GM12878 (cell line): ENCODE measurements around the gene LPIN2. TPM values are rescaled to one million over a fixed set of nuclear protein-coding genes. Genes with fewer than 3 reads are reported as not detected.

Experiments
- ATAC-seq: fragments of 200-7000 bp; cut with Tn5 transposase; 3 replicates; pipeline ENCODE4 v1.9.1; 2020; ENCODE audit warnings: mild to moderate bottlenecking, moderate library complexity
- BruUV-seq: library from RNA; stranded (reverse); fragments of 400-500 nt; replicated peaks from 2 replicates; lab custom pipeline; 2021; lab: Mats Ljungman, UMichigan
- CTCF ChIA-PET: fragments of 300-600 bp; sonication (Branson Sonifier 250); formaldehyde crosslinking; extraction: SDS; loops from one replicate; lab custom pipeline; 2021; ENCODE audit warnings: inconsistent platforms; lab: Yijun Ruan, JAX
- POLR2A ChIA-PET: fragments of 350-600 bp; formaldehyde crosslinking; extraction: SDS; loops from one replicate; lab custom pipeline; 2021; ENCODE audit warnings: inconsistent platforms; lab: Charles Lee
- RAD21 ChIA-PET: fragments of 300-600 bp; sonication (Branson Sonifier 250); formaldehyde crosslinking; loops from one replicate; lab custom pipeline; 2023; ENCODE audit warnings: antibody characterized with exemption; ENCODE audit not compliant: unreplicated experiment; lab: Charles Lee
- SMC1A ChIA-PET: fragments of 300-600 bp; sonication (Branson Sonifier 250); formaldehyde crosslinking; loops from one replicate; lab custom pipeline; 2023; ENCODE audit not compliant: unreplicated experiment, uncharacterized antibody; lab: Charles Lee
- DNase-seq: peaks from one replicate; pipeline ENCODE4 v3.0.0-alpha.2; 2011; ENCODE audit warnings: low read depth, low spot score
- FAIRE-seq: peaks from 3 replicates; lab custom pipeline; 2011; peaks lifted over from hg19 to GRCh38; lab: Jason Lieb, UNC
- H2AFZ ChIP-seq: 2 replicates; pipeline ENCODE4 v1.6.0; 2011; ENCODE audit warnings: low read depth, low read length, control low read depth; ENCODE audit not compliant: control insufficient read depth
- H3K27ac ChIP-seq: 2 replicates; pipeline ENCODE4 v1.5.1; 2011; ENCODE audit warnings: control low read depth; ENCODE audit not compliant: control insufficient read depth, insufficient read depth
- H3K27me3 ChIP-seq, 2 experiments: replicated peaks in 1 of 2; 2 replicates each; pipeline versions ENCODE4 v1.6.0 to v1.6.1; 2011; ENCODE audit warnings: low read length in 1 of 2; ENCODE audit not compliant: control insufficient read depth in 2 of 2, insufficient read depth in 2 of 2
- H3K36me3 ChIP-seq, 2 experiments: 2 replicates each; pipeline ENCODE4 v1.5.1; 2011; ENCODE audit warnings: low read length in 1 of 2; ENCODE audit not compliant: control insufficient read depth in 2 of 2, insufficient read depth in 2 of 2
- H3K4me1 ChIP-seq: 2 replicates; pipeline ENCODE4 v1.6.1; 2011; ENCODE audit warnings: mild to moderate bottlenecking, low read length, moderate library complexity, mixed read lengths; ENCODE audit not compliant: control insufficient read depth, insufficient read depth
- H3K4me2 ChIP-seq: 2 replicates; pipeline ENCODE4 v1.6.0; 2011; ENCODE audit warnings: control low read depth; ENCODE audit not compliant: control insufficient read depth, insufficient read depth
- H3K4me3 ChIP-seq: fragments of 200-600 bp; sonication (generic); 2 replicates; pipeline ENCODE4 v1.5.1; 2016
- H3K79me2 ChIP-seq: 2 replicates; pipeline ENCODE4 v1.6.0; 2011; ENCODE audit warnings: low read length; ENCODE audit not compliant: control insufficient read depth, insufficient read depth
- H3K9ac ChIP-seq: 2 replicates; pipeline ENCODE4 v1.8.0; 2011; ENCODE audit warnings: low read length, control low read depth, mixed read lengths; ENCODE audit not compliant: control insufficient read depth, insufficient read depth
- H3K9me3 ChIP-seq: replicated peaks from 3 replicates; pipeline ENCODE4 v1.5.1; 2011; ENCODE audit warnings: mild to moderate bottlenecking, low read length; ENCODE audit not compliant: control insufficient read depth, insufficient read depth
- H4K20me1 ChIP-seq: 2 replicates; pipeline ENCODE4 v1.6.0; 2011; ENCODE audit not compliant: control insufficient read depth, insufficient read depth
- IKZF1 ChIP-seq: fragments of 450-650 bp; conservative IDR thresholded peaks from 2 replicates; pipeline ENCODE4 v1.6.1; 2017; ENCODE audit warnings: antibody characterized with exemption, mild to moderate bottlenecking
- IKZF2 ChIP-seq, 2 experiments: fragments of 450-650 bp; IDR thresholded peaks; 2 replicates each; pipeline ENCODE4 v1.6.1; 2017; ENCODE audit warnings: mild to moderate bottlenecking in 2 of 2, moderate library complexity in 2 of 2
- NR2F1 ChIP-seq: fragments of 450-650 bp; conservative IDR thresholded peaks from 2 replicates; pipeline ENCODE4 v1.6.1; 2017; ENCODE audit warnings: mild to moderate bottlenecking
- RUNX3 ChIP-seq: IDR thresholded peaks from 2 replicates; pipeline ENCODE4 v1.6.1; 2012; ENCODE audit warnings: low read length, inconsistent platforms
- SRF ChIP-seq, 2 experiments: IDR thresholded peaks; 2 replicates each; pipeline ENCODE4 v1.6.1; 2011; ENCODE audit warnings: low read depth in 2 of 2, low read length in 2 of 2, mild to moderate bottlenecking in 1 of 2, moderate library complexity in 1 of 2
- TCF7 ChIP-seq: IDR thresholded peaks from 2 replicates; pipeline ENCODE4 v1.6.1; 2014; ENCODE audit warnings: antibody characterized with exemption, borderline replicate concordance
- WGBS: methylation state at CpG from one replicate; pipeline ENCODE4 v1.1.6; 2016; ENCODE audit warnings: low lambda C conversion rate; ENCODE audit not compliant: insufficient replicate concordance, insufficient coverage; ENCODE audit errors: missing lambda C conversion rate; 5-methylcytosine and 5-hydroxymethylcytosine counted together
- in situ Hi-C: fragments of 300-500 bp; cut with MboI; formaldehyde crosslinking; loops from 9 replicates; pipeline ENCODE4 v1.14.3; 2018; ENCODE audit warnings: mixed read lengths
- intact Hi-C: fragments of 100-400 bp; cut with micrococcal nuclease; formaldehyde crosslinking; loops from one replicate; pipeline ENCODE4 v1.14.2; 2022; ENCODE audit not compliant: unreplicated experiment
- polyA plus RNA-seq, 11 experiments: library from polyadenylated mRNA; depleted of rRNA in 4 of 11; unstranded in 6 of 11; stranded (reverse) in 5 of 11; fragments of >200 nt; fragmentation: Nextera tagmentation in 4 of 11; fragmentation: Illumina TruSeq in 1 of 11; extraction: Ambion mirVana in 4 of 11; extraction: Trizol in 1 of 11; gene quantifications; 1 replicate in 1 of 11; 2 replicates in 10 of 11; pipeline versions ENCODE4 v1.2.1 to v1.2.3, GENCODE V29; 2011 to 2016; ENCODE audit warnings: inconsistent platforms in 2 of 11, missing spikeins in 2 of 11, low read depth in 1 of 11
- total RNA-seq, 4 experiments: library from RNA; depleted of rRNA in 3 of 4; stranded (reverse); fragments of >200 nt in 3 of 4; fragmentation: Illumina TruSeq in 1 of 4; extraction: Trizol in 1 of 4; gene quantifications; 2 replicates each; pipeline versions ENCODE4 v1.2.1 to v1.2.3, GENCODE V29; 2013 to 2021
- TF ChIP-seq, protein P1 (sequence below): fragments of 450-650 bp; IDR thresholded peaks from 2 replicates; pipeline ENCODE4 v1.6.1; 2016; ENCODE audit warnings: mild to moderate bottlenecking, moderate library complexity, borderline replicate concordance
- TF ChIP-seq, protein P2 (sequence below): fragments of 450-650 bp; IDR thresholded peaks from 2 replicates; pipeline ENCODE4 v1.6.1; 2017; ENCODE audit warnings: low read depth, mild to moderate bottlenecking, moderate library complexity
- TF ChIP-seq, protein P3 (sequence below): fragments of 450-650 bp; IDR thresholded peaks from 2 replicates; pipeline ENCODE4 v1.6.1; 2017; ENCODE audit warnings: mild to moderate bottlenecking, moderate library complexity
- TF ChIP-seq, protein P4 (sequence below): fragments of 450-650 bp; IDR thresholded peaks from 2 replicates; pipeline ENCODE4 v1.6.1; 2016; ENCODE audit warnings: mild to moderate bottlenecking

The LPIN2 gene
- total and polyA plus RNA-seq, 10 of the 15 experiments (the other 5 are each of a cell fraction or from before 2014, with no cell fraction given), result 4.1 to 28.0 (median 15.9) TPM

DNA sequence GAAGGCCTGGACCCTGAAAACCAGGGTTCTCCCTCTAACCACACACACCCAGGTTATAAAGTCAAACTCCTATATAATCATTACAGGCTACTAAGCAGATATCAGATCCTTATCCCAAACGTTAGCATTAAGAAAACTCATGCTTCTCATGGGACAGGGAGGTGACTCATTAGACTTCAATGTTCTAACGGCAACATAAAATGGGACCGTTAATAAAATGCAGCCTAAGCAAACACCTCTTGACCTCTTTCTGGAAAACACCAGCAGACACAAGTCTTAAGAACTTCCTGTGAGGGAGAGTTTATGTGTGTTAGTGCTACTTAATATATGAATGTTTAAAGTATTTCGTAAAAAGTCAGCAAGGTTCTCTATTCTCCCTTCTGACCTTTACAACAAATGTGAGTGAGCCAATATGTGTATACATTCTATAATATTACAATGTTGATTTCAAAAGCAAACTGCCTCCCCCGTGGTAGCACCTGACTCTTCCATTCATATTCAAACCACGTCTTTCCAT is 31.7 kb downstream of the LPIN2 start:
- POLR2A ChIA-PET, result interaction anchor here (0.5 to 5.6 kb wide), 6 partner anchors 9 to 266 kb away, joined by 3 to 124 read pairs (median 25); partner anchors contain the start of gene MYL12A
- FAIRE-seq (no peak), DNase-seq (no peak), ATAC-seq (peak; percentile 15)
- H3K27ac ChIP-seq, result peak overlapping the region; percentile 75
- peaks cover 47% of the 10 kb centered on the region for H3K4me1 ChIP-seq
- 4% methylated on average over 6 of the region's 6 CpGs for WGBS
- RAD21 ChIA-PET, result interaction anchor here (1.0 to 8.5 kb wide), 14 partner anchors 9 to 267 kb away, joined by 3 to 238 read pairs (median 12); partner anchors contain the start of gene MYL12A
- intact Hi-C loops, result loop anchor here (2.0 to 5.0 kb wide), 2 partner anchors 22 to 266 kb away; partner anchors contain the start of gene MYL12A
- H3K9me3 ChIP-seq, result no peaks in the 10 kb centered on the region
- TF ChIP-seq NR2F1 (peak; percentile 73; the same call in 1 of the 2 replicates), SRF (IDR thresholded peaks at IDR 0.05; ENCODE audit: low read depth in 2 of 2, low read length in 2 of 2) (peak in 1 of 2 experiments; percentile 85; a peak in 2 of 4 replicates), IKZF2 (IDR thresholded peaks at IDR 0.05) (peak in 1 of 2 experiments; percentile 25; a peak in 1 of 4 replicates), RUNX3 (peak; percentile 55), IKZF1 (0 out of 2 replicates have a peak, but pooled peaks have one; percentile 23), TCF7 (no peak)
- TF ChIP-seq, protein P1, sequence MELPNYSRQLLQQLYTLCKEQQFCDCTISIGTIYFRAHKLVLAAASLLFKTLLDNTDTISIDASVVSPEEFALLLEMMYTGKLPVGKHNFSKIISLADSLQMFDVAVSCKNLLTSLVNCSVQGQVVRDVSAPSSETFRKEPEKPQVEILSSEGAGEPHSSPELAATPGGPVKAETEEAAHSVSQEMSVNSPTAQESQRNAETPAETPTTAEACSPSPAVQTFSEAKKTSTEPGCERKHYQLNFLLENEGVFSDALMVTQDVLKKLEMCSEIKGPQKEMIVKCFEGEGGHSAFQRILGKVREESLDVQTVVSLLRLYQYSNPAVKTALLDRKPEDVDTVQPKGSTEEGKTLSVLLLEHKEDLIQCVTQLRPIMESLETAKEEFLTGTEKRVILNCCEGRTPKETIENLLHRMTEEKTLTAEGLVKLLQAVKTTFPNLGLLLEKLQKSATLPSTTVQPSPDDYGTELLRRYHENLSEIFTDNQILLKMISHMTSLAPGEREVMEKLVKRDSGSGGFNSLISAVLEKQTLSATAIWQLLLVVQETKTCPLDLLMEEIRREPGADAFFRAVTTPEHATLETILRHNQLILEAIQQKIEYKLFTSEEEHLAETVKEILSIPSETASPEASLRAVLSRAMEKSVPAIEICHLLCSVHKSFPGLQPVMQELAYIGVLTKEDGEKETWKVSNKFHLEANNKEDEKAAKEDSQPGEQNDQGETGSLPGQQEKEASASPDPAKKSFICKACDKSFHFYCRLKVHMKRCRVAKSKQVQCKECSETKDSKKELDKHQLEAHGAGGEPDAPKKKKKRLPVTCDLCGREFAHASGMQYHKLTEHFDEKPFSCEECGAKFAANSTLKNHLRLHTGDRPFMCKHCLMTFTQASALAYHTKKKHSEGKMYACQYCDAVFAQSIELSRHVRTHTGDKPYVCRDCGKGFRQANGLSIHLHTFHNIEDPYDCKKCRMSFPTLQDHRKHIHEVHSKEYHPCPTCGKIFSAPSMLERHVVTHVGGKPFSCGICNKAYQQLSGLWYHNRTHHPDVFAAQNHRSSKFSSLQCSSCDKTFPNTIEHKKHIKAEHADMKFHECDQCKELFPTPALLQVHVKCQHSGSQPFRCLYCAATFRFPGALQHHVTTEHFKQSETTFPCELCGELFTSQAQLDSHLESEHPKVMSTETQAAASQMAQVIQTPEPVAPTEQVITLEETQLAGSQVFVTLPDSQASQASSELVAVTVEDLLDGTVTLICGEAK, result no peak
- TF ChIP-seq, protein P2, sequence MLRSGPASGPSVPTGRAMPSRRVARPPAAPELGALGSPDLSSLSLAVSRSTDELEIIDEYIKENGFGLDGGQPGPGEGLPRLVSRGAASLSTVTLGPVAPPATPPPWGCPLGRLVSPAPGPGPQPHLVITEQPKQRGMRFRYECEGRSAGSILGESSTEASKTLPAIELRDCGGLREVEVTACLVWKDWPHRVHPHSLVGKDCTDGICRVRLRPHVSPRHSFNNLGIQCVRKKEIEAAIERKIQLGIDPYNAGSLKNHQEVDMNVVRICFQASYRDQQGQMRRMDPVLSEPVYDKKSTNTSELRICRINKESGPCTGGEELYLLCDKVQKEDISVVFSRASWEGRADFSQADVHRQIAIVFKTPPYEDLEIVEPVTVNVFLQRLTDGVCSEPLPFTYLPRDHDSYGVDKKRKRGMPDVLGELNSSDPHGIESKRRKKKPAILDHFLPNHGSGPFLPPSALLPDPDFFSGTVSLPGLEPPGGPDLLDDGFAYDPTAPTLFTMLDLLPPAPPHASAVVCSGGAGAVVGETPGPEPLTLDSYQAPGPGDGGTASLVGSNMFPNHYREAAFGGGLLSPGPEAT, result peak; percentile 39; the same call in 1 of the 2 replicates
- TF ChIP-seq, protein P3, sequence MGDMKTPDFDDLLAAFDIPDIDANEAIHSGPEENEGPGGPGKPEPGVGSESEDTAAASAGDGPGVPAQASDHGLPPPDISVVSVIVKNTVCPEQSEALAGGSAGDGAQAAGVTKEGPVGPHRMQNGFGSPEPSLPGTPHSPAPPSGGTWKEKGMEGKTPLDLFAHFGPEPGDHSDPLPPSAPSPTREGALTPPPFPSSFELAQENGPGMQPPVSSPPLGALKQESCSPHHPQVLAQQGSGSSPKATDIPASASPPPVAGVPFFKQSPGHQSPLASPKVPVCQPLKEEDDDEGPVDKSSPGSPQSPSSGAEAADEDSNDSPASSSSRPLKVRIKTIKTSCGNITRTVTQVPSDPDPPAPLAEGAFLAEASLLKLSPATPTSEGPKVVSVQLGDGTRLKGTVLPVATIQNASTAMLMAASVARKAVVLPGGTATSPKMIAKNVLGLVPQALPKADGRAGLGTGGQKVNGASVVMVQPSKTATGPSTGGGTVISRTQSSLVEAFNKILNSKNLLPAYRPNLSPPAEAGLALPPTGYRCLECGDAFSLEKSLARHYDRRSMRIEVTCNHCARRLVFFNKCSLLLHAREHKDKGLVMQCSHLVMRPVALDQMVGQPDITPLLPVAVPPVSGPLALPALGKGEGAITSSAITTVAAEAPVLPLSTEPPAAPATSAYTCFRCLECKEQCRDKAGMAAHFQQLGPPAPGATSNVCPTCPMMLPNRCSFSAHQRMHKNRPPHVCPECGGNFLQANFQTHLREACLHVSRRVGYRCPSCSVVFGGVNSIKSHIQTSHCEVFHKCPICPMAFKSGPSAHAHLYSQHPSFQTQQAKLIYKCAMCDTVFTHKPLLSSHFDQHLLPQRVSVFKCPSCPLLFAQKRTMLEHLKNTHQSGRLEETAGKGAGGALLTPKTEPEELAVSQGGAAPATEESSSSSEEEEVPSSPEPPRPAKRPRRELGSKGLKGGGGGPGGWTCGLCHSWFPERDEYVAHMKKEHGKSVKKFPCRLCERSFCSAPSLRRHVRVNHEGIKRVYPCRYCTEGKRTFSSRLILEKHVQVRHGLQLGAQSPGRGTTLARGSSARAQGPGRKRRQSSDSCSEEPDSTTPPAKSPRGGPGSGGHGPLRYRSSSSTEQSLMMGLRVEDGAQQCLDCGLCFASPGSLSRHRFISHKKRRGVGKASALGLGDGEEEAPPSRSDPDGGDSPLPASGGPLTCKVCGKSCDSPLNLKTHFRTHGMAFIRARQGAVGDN, result peak; percentile 58
- TF ChIP-seq, protein P4, sequence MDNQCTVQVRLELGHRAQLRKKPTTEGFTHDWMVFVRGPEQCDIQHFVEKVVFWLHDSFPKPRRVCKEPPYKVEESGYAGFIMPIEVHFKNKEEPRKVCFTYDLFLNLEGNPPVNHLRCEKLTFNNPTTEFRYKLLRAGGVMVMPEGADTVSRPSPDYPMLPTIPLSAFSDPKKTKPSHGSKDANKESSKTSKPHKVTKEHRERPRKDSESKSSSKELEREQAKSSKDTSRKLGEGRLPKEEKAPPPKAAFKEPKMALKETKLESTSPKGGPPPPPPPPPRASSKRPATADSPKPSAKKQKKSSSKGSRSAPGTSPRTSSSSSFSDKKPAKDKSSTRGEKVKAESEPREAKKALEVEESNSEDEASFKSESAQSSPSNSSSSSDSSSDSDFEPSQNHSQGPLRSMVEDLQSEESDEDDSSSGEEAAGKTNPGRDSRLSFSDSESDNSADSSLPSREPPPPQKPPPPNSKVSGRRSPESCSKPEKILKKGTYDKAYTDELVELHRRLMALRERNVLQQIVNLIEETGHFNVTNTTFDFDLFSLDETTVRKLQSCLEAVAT, result peak; percentile 100
- SMC1A ChIA-PET, result interaction anchor here (0.5 to 8.6 kb wide), 16 partner anchors 9 to 1891 kb away, joined by 3 to 334 read pairs (median 15); no protein-coding TSS in a partner anchor
- H3K36me3 ChIP-seq, result no peaks in the 10 kb centered on the region
- no peaks in the 10 kb centered on the region for H3K27me3 ChIP-seq
- H2AFZ ChIP-seq, result peak overlapping the region; percentile 38
- no peaks in the 10 kb centered on the region for H4K20me1 ChIP-seq
- H3K9ac ChIP-seq, result peak overlapping the region; percentile 48
- peak overlapping the region; percentile 96 for H3K4me2 ChIP-seq
- CTCF ChIA-PET, result interaction anchor here (1.1 to 11.2 kb wide), 11 partner anchors 10 to 267 kb away, joined by 3 to 285 read pairs (median 12); no protein-coding TSS in a partner anchor
- H3K4me3 ChIP-seq, result peak overlapping the region; percentile 43; the same call in 1 of the 2 replicates
- H3K79me2 ChIP-seq, result peaks cover 83% of the 10 kb centered on the region
- in situ Hi-C loops, result no loop called here
- BruUV-seq, result no TSS peak
